Keratinocyte (primary cell): ENCODE measurements around the gene ZNF219. TPM values are rescaled to one million over a fixed set of nuclear protein-coding genes. Genes with fewer than 3 reads are reported as not detected.

ENCODE experiments used
- DNase-seq: peaks from one replicate; pipeline ENCODE4 v3.0.0-alpha.2; 2011; ENCODE audit warnings: low read depth, missing footprints, low spot score
- FAIRE-seq: peaks from 2 replicates; lab custom pipeline; 2011; peaks lifted over from hg19 to GRCh38; lab: Jason Lieb, UNC
- H2AFZ ChIP-seq: 2 replicates; pipeline ENCODE4 v1.6.0; 2012; ENCODE audit warnings: low read length, control low read depth, inconsistent platforms; ENCODE audit not compliant: control insufficient read depth
- H3K27ac ChIP-seq: 2 replicates; pipeline ENCODE4 v1.5.1; 2011; ENCODE audit warnings: low read length; ENCODE audit not compliant: control insufficient read depth, insufficient read depth
- H3K27me3 ChIP-seq: 3 replicates; pipeline ENCODE4 v1.6.0; 2011; ENCODE audit warnings: low read length; ENCODE audit not compliant: control insufficient read depth, insufficient read depth; ENCODE audit errors: extremely low read depth
- H3K36me3 ChIP-seq, 2 experiments: 2 replicates in 1 of 2; 3 replicates in 1 of 2; pipeline ENCODE4 v1.5.1; 2011; ENCODE audit warnings: low read length in 2 of 2, mild to moderate bottlenecking in 1 of 2; ENCODE audit not compliant: control insufficient read depth in 2 of 2, insufficient read depth in 2 of 2; ENCODE audit errors: extremely low read depth in 1 of 2
- H3K4me1 ChIP-seq: 3 replicates; pipeline ENCODE4 v1.5.1; 2011; ENCODE audit warnings: low read length; ENCODE audit not compliant: control insufficient read depth, insufficient read depth; ENCODE audit errors: extremely low read depth
- H3K4me2 ChIP-seq: 3 replicates; pipeline ENCODE4 v1.6.0; 2011; ENCODE audit warnings: low read depth, low read length; ENCODE audit not compliant: control insufficient read depth, insufficient read depth; ENCODE audit errors: extremely low read depth
- H3K4me3 ChIP-seq, 3 experiments: fragments of 200-600 bp in 1 of 3; sonication (generic) in 1 of 3; 2 replicates in 2 of 3; 3 replicates in 1 of 3; pipeline ENCODE4 v1.5.1; 2011 to 2016; ENCODE audit warnings: low read length in 3 of 3, mild to moderate bottlenecking in 3 of 3, control low read depth in 2 of 3, inconsistent platforms in 1 of 3, low read depth in 1 of 3, mixed read lengths in 1 of 3, mixed run types in 1 of 3, moderate library complexity in 1 of 3; ENCODE audit not compliant: control insufficient read depth in 2 of 3, insufficient read depth in 2 of 3; ENCODE audit errors: extremely low read depth in 1 of 3
- H3K79me2 ChIP-seq: 2 replicates; pipeline ENCODE4 v1.6.0; 2012; ENCODE audit warnings: low read length; ENCODE audit not compliant: control insufficient read depth, insufficient read depth
- H3K9ac ChIP-seq: 3 replicates; pipeline ENCODE4 v1.6.0; 2011; ENCODE audit warnings: low read length; ENCODE audit not compliant: control insufficient read depth, insufficient read depth; ENCODE audit errors: extremely low read depth
- H3K9me1 ChIP-seq: 3 replicates; pipeline ENCODE4 v1.6.0; 2011; ENCODE audit warnings: low read length; ENCODE audit not compliant: control insufficient read depth, insufficient read depth; ENCODE audit errors: extremely low read depth
- H3K9me3 ChIP-seq: 2 replicates; pipeline ENCODE4 v1.5.1; 2012; ENCODE audit warnings: low read depth, low read length; ENCODE audit not compliant: control insufficient read depth
- H4K20me1 ChIP-seq: 3 replicates; pipeline ENCODE4 v1.6.0; 2011; ENCODE audit warnings: low read length; ENCODE audit not compliant: control insufficient read depth, insufficient read depth; ENCODE audit errors: extremely low read depth
- EZH2 ChIP-seq: IDR thresholded peaks from one replicate; pipeline ENCODE4 v1.6.1; 2012; ENCODE audit warnings: inconsistent platforms, mild to moderate bottlenecking, low read length, moderate library complexity
- dilution Hi-C: fragments of 300-500 bp; cut with MboI; formaldehyde crosslinking; loops from one replicate; pipeline ENCODE4 v1.7.0; 2020; ENCODE audit warnings: low sequenced_read_pairs; ENCODE audit not compliant: extremely low pct_ligation_motif_present
- polyA plus RNA-seq, 5 experiments: library from polyadenylated mRNA; depleted of rRNA in 3 of 5; stranded (reverse) in 3 of 5; stranded (forward) in 1 of 5; unstranded in 1 of 5; fragments of >200 nt; gene quantifications; 1 replicate in 1 of 5; 2 replicates in 3 of 5; 3 replicates in 1 of 5; pipeline versions ENCODE4 v1.2.1 to v1.2.3, GENCODE V29; 2011 to 2012; ENCODE audit warnings: missing spikeins in 2 of 5, low read depth in 1 of 5, low replicate concordance in 1 of 5
- TF ChIP-seq, protein P1 (sequence below), 3 experiments: IDR thresholded peaks in 1 of 3; conservative IDR thresholded peaks in 1 of 3; optimal IDR thresholded peaks in 1 of 3; 2 replicates in 2 of 3; 3 replicates in 1 of 3; pipeline versions ENCODE3 to v1.5.1; 2011; ENCODE audit warnings: low read length in 3 of 3, mild to moderate bottlenecking in 3 of 3, moderate library complexity in 2 of 3, control low read depth in 1 of 3, inconsistent platforms in 1 of 3; ENCODE audit not compliant: insufficient read depth in 2 of 3; ENCODE audit errors: extremely low read depth in 1 of 3

ZNF219 gene
- polyA plus RNA-seq, 1 donor (not counting 4 experiments of a cell fraction or from before 2014, with no cell fraction given), result 23.1 TPM

DNA sequence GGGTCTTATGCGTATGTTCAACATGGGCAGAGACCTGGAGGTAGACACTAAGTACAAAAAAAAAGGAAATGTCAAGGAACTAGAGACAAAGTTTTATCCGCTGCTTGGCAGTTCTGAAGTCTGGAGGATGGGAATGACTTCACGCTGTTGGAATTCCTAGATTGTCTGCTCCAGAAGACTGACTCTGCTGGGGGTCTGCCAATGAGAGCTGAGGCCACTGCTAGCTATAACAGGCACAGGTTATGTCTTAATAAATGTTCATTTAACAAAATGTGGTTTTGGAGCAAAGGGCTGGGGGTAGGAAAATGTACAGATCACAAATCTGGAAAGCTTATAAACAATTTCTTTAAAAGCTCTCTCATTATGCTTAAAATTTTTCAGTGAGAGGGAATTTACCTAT is 35.0 kb downstream of the ZNF219 start:
- no peak for FAIRE-seq
- dilution Hi-C loops, result no loop called here

DNA sequence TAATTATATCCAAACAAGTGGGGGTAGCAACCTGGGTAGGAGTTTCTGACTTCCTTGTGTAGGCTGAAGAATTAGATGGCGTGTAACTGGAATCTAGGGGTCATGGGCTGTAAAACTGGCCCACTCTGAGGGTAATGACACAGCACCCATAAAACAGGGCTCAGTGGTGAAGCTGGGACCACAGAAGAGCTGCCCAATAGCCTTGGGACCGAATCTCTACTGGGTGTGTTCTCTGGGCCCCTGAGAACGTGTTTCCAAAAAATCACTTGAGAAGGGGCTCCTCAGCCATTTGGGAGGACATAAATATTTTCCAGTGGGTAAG is 37.1 kb downstream of the ZNF219 start:
- H3K4me3 ChIP-seq, result no peak overlapping the region
- H3K9me3 ChIP-seq, result no peaks in the 10 kb centered on the region
- TF ChIP-seq EZH2, result no peak
- TF ChIP-seq, protein P1, sequence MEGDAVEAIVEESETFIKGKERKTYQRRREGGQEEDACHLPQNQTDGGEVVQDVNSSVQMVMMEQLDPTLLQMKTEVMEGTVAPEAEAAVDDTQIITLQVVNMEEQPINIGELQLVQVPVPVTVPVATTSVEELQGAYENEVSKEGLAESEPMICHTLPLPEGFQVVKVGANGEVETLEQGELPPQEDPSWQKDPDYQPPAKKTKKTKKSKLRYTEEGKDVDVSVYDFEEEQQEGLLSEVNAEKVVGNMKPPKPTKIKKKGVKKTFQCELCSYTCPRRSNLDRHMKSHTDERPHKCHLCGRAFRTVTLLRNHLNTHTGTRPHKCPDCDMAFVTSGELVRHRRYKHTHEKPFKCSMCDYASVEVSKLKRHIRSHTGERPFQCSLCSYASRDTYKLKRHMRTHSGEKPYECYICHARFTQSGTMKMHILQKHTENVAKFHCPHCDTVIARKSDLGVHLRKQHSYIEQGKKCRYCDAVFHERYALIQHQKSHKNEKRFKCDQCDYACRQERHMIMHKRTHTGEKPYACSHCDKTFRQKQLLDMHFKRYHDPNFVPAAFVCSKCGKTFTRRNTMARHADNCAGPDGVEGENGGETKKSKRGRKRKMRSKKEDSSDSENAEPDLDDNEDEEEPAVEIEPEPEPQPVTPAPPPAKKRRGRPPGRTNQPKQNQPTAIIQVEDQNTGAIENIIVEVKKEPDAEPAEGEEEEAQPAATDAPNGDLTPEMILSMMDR (optimal IDR thresholded peaks at IDR 0.05 in 1 of 3, IDR thresholded peaks at IDR 0.05 in 1 of 3, conservative IDR thresholded peaks at IDR 0.05 in 1 of 3; ENCODE audit: extremely low read depth in 1 of 3, insufficient read depth in 2 of 3, low read length in 3 of 3), result no peak
- H3K4me1 ChIP-seq, result peaks cover 5% of the 10 kb centered on the region
- H3K79me2 ChIP-seq, result no peaks in the 10 kb centered on the region
- no peak overlapping the region for H3K9ac ChIP-seq
- no peak overlapping the region for H3K27ac ChIP-seq
- H2AFZ ChIP-seq, result no peak overlapping the region
- DNase-seq (no peak), FAIRE-seq (no peak)
- no peaks in the 10 kb centered on the region for H3K9me1 ChIP-seq
- no peaks in the 10 kb centered on the region for H3K27me3 ChIP-seq
- H3K36me3 ChIP-seq, result no peaks in the 10 kb centered on the region
- no peaks in the 10 kb centered on the region for H4K20me1 ChIP-seq
- dilution Hi-C loops, result no loop called here
- no peak overlapping the region for H3K4me2 ChIP-seq

More for the DNA sequence above, 35.0 kb downstream of the ZNF219 start:
- Histone ChIP-seq H2AFZ (no peak overlapping the region), H3K4me3 (no peak overlapping the region), H3K79me2 (no peaks in the 10 kb centered on the region), H3K9me3 (no peaks in the 10 kb centered on the region), H3K9me1 (no peaks in the 10 kb centered on the region), H3K27ac (no peak overlapping the region), H3K4me2 (no peak overlapping the region), H3K4me1 (peaks cover 5% of the 10 kb centered on the region), H3K36me3 (no peaks in the 10 kb centered on the region), H3K27me3 (peaks cover 3% of the 10 kb centered on the region), H4K20me1 (no peaks in the 10 kb centered on the region), H3K9ac (no peak overlapping the region)
- TF ChIP-seq EZH2, result no peak
- DNase-seq, result no peak

DNA sequence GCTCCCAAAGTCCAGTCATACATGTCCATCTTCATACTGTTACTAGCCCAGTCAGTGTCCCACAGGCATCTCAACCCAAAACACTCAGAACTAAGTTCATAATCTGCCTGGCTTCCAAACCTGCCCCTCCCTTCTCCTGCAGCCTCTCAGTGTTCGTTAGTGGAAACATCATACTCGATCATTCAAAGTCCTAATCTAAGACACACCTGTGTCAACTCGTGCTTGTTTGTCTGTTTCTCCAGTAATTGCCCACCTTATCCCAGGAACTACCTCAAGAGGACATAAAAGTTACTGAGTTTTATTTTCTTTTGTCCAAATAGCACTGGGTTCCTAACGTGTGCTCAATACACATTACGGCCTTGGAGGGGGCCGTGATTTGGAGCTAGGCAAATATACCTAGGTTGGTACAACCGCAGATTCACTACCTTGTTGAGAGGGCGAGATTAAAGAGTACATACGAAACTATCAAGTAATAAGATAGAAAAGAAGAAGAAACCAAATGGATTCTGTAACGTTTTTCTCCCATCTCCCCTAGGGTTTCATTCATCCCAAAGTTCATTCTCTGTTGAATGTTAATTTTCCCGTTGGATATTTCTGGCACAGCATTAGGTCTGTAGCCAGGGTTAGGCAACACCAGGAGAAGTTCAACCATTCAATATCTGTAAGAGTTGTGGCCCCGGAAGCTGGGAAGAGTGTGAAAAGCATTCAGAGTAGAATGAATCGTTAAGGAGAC is 37.7 kb downstream of the ZNF219 start:
- TF ChIP-seq, protein P1 (optimal IDR thresholded peaks at IDR 0.05 in 1 of 3, IDR thresholded peaks at IDR 0.05 in 1 of 3, conservative IDR thresholded peaks at IDR 0.05 in 1 of 3; ENCODE audit: extremely low read depth in 1 of 3, insufficient read depth in 2 of 3, low read length in 3 of 3), result no peak
- TF ChIP-seq EZH2, result no peak
- dilution Hi-C loops, result no loop called here
- Histone ChIP-seq H4K20me1 (no peaks in the 10 kb centered on the region), H3K4me3 (no peak overlapping the region), H3K79me2 (no peaks in the 10 kb centered on the region), H3K36me3 (no peaks in the 10 kb centered on the region), H3K9me3 (no peaks in the 10 kb centered on the region), H3K9ac (no peak overlapping the region), H3K27ac (no peak overlapping the region), H3K4me1 (peaks cover 5% of the 10 kb centered on the region), H3K4me2 (no peak overlapping the region), H2AFZ (no peak overlapping the region), H3K9me1 (no peaks in the 10 kb centered on the region), H3K27me3 (no peaks in the 10 kb centered on the region)
- FAIRE-seq (no peak), DNase-seq (no peak)
